HepG2 (cell line): ENCODE data around the gene MMP19. TPM values are rescaled to one million over a fixed set of nuclear protein-coding genes. Genes with fewer than 3 reads are reported as not detected.

Experiments
- CSRNP1 ChIP-seq: sonication (generic); formaldehyde crosslinking; IDR thresholded peaks from 2 replicates; pipeline ENCODE4 v1.8.1; 2023; ENCODE audit warnings: mild to moderate bottlenecking, missing genetic modification reagents
- MIXL1 ChIP-seq: IDR thresholded peaks from 2 replicates; pipeline ENCODE4 v1.6.1; 2016
- NR2C2 ChIP-seq: sonication (generic); formaldehyde crosslinking; IDR thresholded peaks from 2 replicates; pipeline ENCODE4 v1.4.0; 2020; ENCODE audit warnings: missing genetic modification reagents, mild to moderate bottlenecking, moderate library complexity, borderline replicate concordance
- RFX3 ChIP-seq: IDR thresholded peaks from 2 replicates; pipeline ENCODE4 v1.6.1; 2016; ENCODE audit warnings: missing biosample characterization, missing genetic modification reagents
- SRF ChIP-seq: IDR thresholded peaks from 2 replicates; pipeline ENCODE4 v1.6.1; 2011; ENCODE audit warnings: mild to moderate bottlenecking, low read depth, low read length, moderate library complexity
- SSRP1 ChIP-seq: IDR thresholded peaks from 2 replicates; pipeline ENCODE4 v1.6.1; 2016; ENCODE audit warnings: control low read depth
- STAG1 ChIP-seq: sonication (generic); formaldehyde crosslinking; IDR thresholded peaks from 2 replicates; pipeline ENCODE4 v1.4.0; 2020; ENCODE audit warnings: missing genetic modification reagents
- TFE3 ChIP-seq: IDR thresholded peaks from 2 replicates; pipeline ENCODE4 v1.6.1; 2016
- THAP11 ChIP-seq: IDR thresholded peaks from 2 replicates; pipeline ENCODE4 v1.6.1; 2016; ENCODE audit warnings: missing biosample characterization, missing genetic modification reagents
- ZBTB38 ChIP-seq: sonication (generic); formaldehyde crosslinking; IDR thresholded peaks from 2 replicates; pipeline ENCODE4 v1.5.1; 2020; ENCODE audit warnings: mild to moderate bottlenecking, missing genetic modification reagents
- ZFAT ChIP-seq: sonication (generic); formaldehyde crosslinking; conservative IDR thresholded peaks from 2 replicates; pipeline ENCODE4 v1.8.1; 2023; ENCODE audit warnings: missing genetic modification reagents, inconsistent platforms
- ZNF160 ChIP-seq: sonication (generic); formaldehyde crosslinking; IDR thresholded peaks from 2 replicates; pipeline ENCODE4 v1.8.0; 2022; ENCODE audit warnings: mild to moderate bottlenecking, inconsistent platforms, missing genetic modification reagents
- ZNF333 ChIP-seq: sonication (generic); formaldehyde crosslinking; IDR thresholded peaks from 2 replicates; pipeline ENCODE4 v1.4.0; 2020; ENCODE audit warnings: mild to moderate bottlenecking, missing genetic modification reagents, borderline replicate concordance
- ZNF335 ChIP-seq: sonication (generic); formaldehyde crosslinking; IDR thresholded peaks from 2 replicates; pipeline ENCODE4 v1.4.0; 2020; ENCODE audit warnings: missing genetic modification reagents
- ZNF337 ChIP-seq: sonication (generic); formaldehyde crosslinking; IDR thresholded peaks from 2 replicates; pipeline ENCODE4 v1.5.1; 2020; ENCODE audit warnings: missing genetic modification reagents, low read depth, mild to moderate bottlenecking, borderline replicate concordance
- ZNF33A ChIP-seq: sonication (generic); formaldehyde crosslinking; IDR thresholded peaks from 2 replicates; pipeline ENCODE4 v1.5.1; 2020; ENCODE audit warnings: missing genetic modification reagents, mild to moderate bottlenecking, moderate library complexity, borderline replicate concordance
- ZNF609 ChIP-seq: sonication (generic); formaldehyde crosslinking; IDR thresholded peaks from 2 replicates; pipeline ENCODE4 v1.4.0; 2020; ENCODE audit warnings: mild to moderate bottlenecking, missing genetic modification reagents, borderline replicate concordance
- ZSCAN12 ChIP-seq: sonication (generic); formaldehyde crosslinking; IDR thresholded peaks from 2 replicates; pipeline ENCODE4 v1.9.0; 2021; ENCODE audit warnings: mild to moderate bottlenecking, missing genetic modification reagents
- polyA plus RNA-seq, 8 experiments: library from polyadenylated mRNA; depleted of rRNA in 3 of 8; stranded (reverse) in 7 of 8; unstranded in 1 of 8; fragments of >200 nt; fragmentation: Illumina TruSeq in 4 of 8; extraction: Trizol in 4 of 8; gene quantifications; 2 replicates each; pipeline versions ENCODE4 v1.2.1 to v1.2.3, GENCODE V29; 2011 to 2016; ENCODE audit warnings: low read depth in 4 of 8, missing spikeins in 1 of 8, mixed read lengths in 1 of 8; ENCODE audit not compliant: insufficient read depth in 1 of 8
- total RNA-seq, 5 experiments: library from RNA; depleted of rRNA; stranded (reverse); fragments of >200 nt; fragmentation: Illumina TruSeq; extraction: Trizol; gene quantifications; 2 replicates each; pipeline ENCODE4 v1.2.3, GENCODE V29; 2016; ENCODE audit warnings: low read depth in 1 of 5
- TF ChIP-seq, protein P1 (sequence below): sonication (generic); formaldehyde crosslinking; IDR thresholded peaks from 2 replicates; pipeline ENCODE4 v1.5.0; 2020; ENCODE audit warnings: mild to moderate bottlenecking, missing genetic modification reagents
- TF ChIP-seq, protein P2 (sequence below): sonication (generic); formaldehyde crosslinking; IDR thresholded peaks from 2 replicates; pipeline ENCODE4 v1.5.1; 2020; ENCODE audit warnings: missing genetic modification reagents, mild to moderate bottlenecking, borderline replicate concordance

Gene MMP19
- total and polyA plus RNA-seq, 2 of the 13 experiments (the other 11 are each of a cell fraction or from before 2014, with no cell fraction given): 0.07 to 0.08 TPM

DNA sequence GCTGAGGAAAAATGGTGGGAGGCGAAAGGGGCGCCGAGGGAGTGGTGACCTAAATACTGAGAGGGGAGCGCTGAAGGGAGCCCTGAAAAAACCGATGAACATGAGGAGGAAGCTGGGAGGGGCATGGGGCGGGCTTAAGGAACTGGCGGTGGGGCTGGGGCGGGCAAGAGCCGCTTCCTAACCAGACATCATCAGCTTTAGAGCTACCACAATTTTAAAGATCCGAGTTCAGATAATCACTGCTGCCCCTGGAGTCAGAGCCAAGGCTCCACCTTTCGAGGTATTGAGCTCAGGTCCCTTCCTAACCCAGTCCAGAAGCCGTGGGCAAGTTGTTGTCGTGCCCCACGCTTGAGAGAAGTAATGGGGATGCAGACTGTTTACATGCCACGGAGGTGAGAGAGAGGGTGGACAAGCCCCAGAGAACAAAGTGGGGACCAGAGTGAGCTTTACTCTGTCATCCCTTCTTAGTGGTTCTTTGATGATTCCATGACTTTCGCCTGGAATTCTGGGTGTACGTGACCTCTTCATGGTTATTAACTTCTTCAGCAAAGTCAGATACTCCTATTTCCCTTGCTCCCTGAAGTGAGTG lies 24.5 kb downstream of the MMP19 start (continued):
- peak; percentile 58; the same call in 1 of the 2 replicates for TF ChIP-seq CSRNP1
- TF ChIP-seq, protein P1, sequence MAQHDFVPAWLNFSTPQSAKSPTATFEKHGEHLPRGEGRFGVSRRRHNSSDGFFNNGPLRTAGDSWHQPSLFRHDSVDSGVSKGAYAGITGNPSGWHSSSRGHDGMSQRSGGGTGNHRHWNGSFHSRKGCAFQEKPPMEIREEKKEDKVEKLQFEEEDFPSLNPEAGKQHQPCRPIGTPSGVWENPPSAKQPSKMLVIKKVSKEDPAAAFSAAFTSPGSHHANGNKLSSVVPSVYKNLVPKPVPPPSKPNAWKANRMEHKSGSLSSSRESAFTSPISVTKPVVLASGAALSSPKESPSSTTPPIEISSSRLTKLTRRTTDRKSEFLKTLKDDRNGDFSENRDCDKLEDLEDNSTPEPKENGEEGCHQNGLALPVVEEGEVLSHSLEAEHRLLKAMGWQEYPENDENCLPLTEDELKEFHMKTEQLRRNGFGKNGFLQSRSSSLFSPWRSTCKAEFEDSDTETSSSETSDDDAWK: no peak
- TF ChIP-seq MIXL1 (CRISPR knock-in tag): no peak
- TF ChIP-seq ZNF160 (CRISPR knock-in tag): no peak
- peak; percentile 64; the same call in 1 of the 2 replicates for TF ChIP-seq SSRP1 (CRISPR knock-in tag)
- no peak for TF ChIP-seq ZNF333 (CRISPR knock-in tag)
- no peak for TF ChIP-seq STAG1 (CRISPR knock-in tag)
- TF ChIP-seq ZNF33A (CRISPR knock-in tag): peak; percentile 20; the same call in 1 of the 2 replicates
- peak; percentile 13; the same call in 1 of the 2 replicates for TF ChIP-seq ZNF609 (CRISPR knock-in tag)
- TF ChIP-seq TFE3: no peak
- peak; percentile 7; the same call in 1 of the 2 replicates for TF ChIP-seq ZNF335 (CRISPR knock-in tag)
- TF ChIP-seq ZNF337: peak; percentile 58; the same call in 1 of the 2 replicates
- 0 out of 2 replicates have a peak, but pooled peaks have one; percentile 3 for TF ChIP-seq RFX3
- TF ChIP-seq THAP11 (CRISPR knock-in tag): no peak
- TF ChIP-seq ZSCAN12 (CRISPR knock-in tag): no peak
- no peak for TF ChIP-seq NR2C2 (CRISPR knock-in tag)
- TF ChIP-seq, protein P2, sequence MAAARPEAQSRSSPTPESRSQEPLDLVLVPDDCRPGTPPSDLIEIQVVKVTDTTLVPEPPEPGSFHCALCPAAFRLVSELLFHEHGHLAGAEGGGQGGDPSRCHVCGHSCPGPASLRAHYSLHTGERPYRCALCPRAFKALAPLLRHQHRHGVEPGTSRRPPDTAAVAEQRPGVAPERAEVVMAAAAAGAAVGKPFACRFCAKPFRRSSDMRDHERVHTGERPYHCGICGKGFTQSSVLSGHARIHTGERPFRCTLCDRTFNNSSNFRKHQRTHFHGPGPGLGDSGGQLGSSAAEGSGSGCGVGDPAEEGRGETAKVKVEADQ (CRISPR knock-in tag): no peak
- TF ChIP-seq ZBTB38 (CRISPR knock-in tag): no peak
- no peak for TF ChIP-seq SRF
- TF ChIP-seq ZFAT: no peak
